Endothelial cell of umbilical vein (primary cell): ENCODE data around the gene CEP44. TPM values are rescaled to one million over a fixed set of nuclear protein-coding genes. Genes with fewer than 3 reads are reported as not detected.

ENCODE experiments used
- BruUV-seq: library from RNA; stranded (reverse); fragments of 400-500 nt; replicated peaks from 2 replicates; lab custom pipeline; 2021; lab: Mats Ljungman, UMichigan
- CTCF ChIA-PET: fragments of 300-600, 350-600 bp; sonication (Branson Sonifier 250); formaldehyde crosslinking; loops from one replicate; lab custom pipeline; 2021; ENCODE audit warnings: antibody characterized with exemption, inconsistent platforms; lab: Charles Lee
- POLR2A ChIA-PET: fragments of 300-600, 350-600 bp; sonication (Branson Sonifier 250); formaldehyde crosslinking; loops from one replicate; lab custom pipeline; 2021; ENCODE audit warnings: antibody characterized with exemption, inconsistent platforms; lab: Charles Lee
- DNase-seq: peaks from one replicate; pipeline ENCODE4 v3.0.0-alpha.2; 2011; ENCODE audit warnings: low read depth, low spot score
- FAIRE-seq: peaks from 2 replicates; lab custom pipeline; 2011; peaks lifted over from hg19 to GRCh38; lab: Jason Lieb, UNC
- H2AFZ ChIP-seq: 2 replicates; pipeline ENCODE4 v1.6.0; 2012; ENCODE audit warnings: low read depth, low read length, control low read depth, inconsistent platforms
- H3K27ac ChIP-seq: 2 replicates; pipeline ENCODE4 v1.5.1; 2011; ENCODE audit warnings: low read depth, mild to moderate bottlenecking, control low read depth, low read length, moderate library complexity; ENCODE audit not compliant: insufficient read depth
- H3K27me3 ChIP-seq, 2 experiments: 2 replicates each; pipeline versions ENCODE4 v1.6.0 to v1.6.1; 2011; ENCODE audit warnings: low read length in 2 of 2, mixed read lengths in 1 of 2; ENCODE audit not compliant: control insufficient read depth in 2 of 2, insufficient read depth in 2 of 2
- H3K36me3 ChIP-seq, 2 experiments: 2 replicates in 1 of 2; 3 replicates in 1 of 2; pipeline ENCODE4 v1.5.1; 2011; ENCODE audit warnings: low read length in 2 of 2, mild to moderate bottlenecking in 1 of 2, moderate library complexity in 1 of 2; ENCODE audit not compliant: control insufficient read depth in 2 of 2, insufficient read depth in 2 of 2; ENCODE audit errors: extremely low read depth in 1 of 2
- H3K4me1 ChIP-seq: 3 replicates; pipeline ENCODE4 v1.5.1; 2011; ENCODE audit warnings: mild to moderate bottlenecking, low read length; ENCODE audit not compliant: control insufficient read depth, insufficient read depth; ENCODE audit errors: extremely low read depth
- H3K4me2 ChIP-seq: 2 replicates; pipeline ENCODE4 v1.6.1; 2011; ENCODE audit warnings: low read length, control low read depth, mixed read lengths; ENCODE audit not compliant: insufficient read depth
- H3K4me3 ChIP-seq, 3 experiments: fragments of 200-600 bp in 1 of 3; sonication (generic), shearing (Covaris generic) in 1 of 3; replicated peaks in 1 of 3; 2 replicates each; pipeline ENCODE4 v1.5.1; 2011 to 2016; ENCODE audit warnings: control low read depth in 3 of 3, low read length in 3 of 3, mild to moderate bottlenecking in 2 of 3, inconsistent platforms in 1 of 3, low read depth in 1 of 3, moderate library complexity in 1 of 3; ENCODE audit not compliant: insufficient read depth in 1 of 3
- H3K79me2 ChIP-seq: 2 replicates; pipeline ENCODE4 v1.6.0; 2012; ENCODE audit warnings: low read length, inconsistent platforms; ENCODE audit not compliant: control insufficient read depth, insufficient read depth
- H3K9ac ChIP-seq: replicated peaks from 2 replicates; pipeline ENCODE3; 2011; ENCODE audit warnings: low read length, control low read depth; ENCODE audit not compliant: insufficient read depth; ENCODE audit errors: extremely low read depth
- H3K9me1 ChIP-seq: replicated peaks from 3 replicates; pipeline ENCODE4 v1.6.0; 2011; ENCODE audit warnings: mild to moderate bottlenecking, low read length; ENCODE audit not compliant: control insufficient read depth, insufficient read depth; ENCODE audit errors: extremely low read depth
- H3K9me3 ChIP-seq: replicated peaks from 2 replicates; pipeline ENCODE4 v1.5.1; 2012; ENCODE audit warnings: low read length, inconsistent platforms; ENCODE audit not compliant: control insufficient read depth, insufficient read depth
- H4K20me1 ChIP-seq: replicated peaks from 2 replicates; pipeline ENCODE3; 2011; ENCODE audit warnings: mild to moderate bottlenecking, low read length; ENCODE audit not compliant: control insufficient read depth, insufficient read depth; ENCODE audit errors: extremely low read depth
- CTCF ChIP-seq, 2 donors: IDR thresholded peaks; 1 replicate in 1 of 2; 2 replicates in 1 of 2; pipeline ENCODE4 v1.5.1; 2011; ENCODE audit warnings: low read length in 2 of 2, mild to moderate bottlenecking in 2 of 2, moderate library complexity in 2 of 2, control low read depth in 1 of 2, inconsistent platforms in 1 of 2, low read depth in 1 of 2; ENCODE audit not compliant: insufficient read depth in 1 of 2; ENCODE audit errors: extremely low read depth in 1 of 2
- EZH2 ChIP-seq: IDR thresholded peaks from 2 replicates; pipeline ENCODE4 v1.6.1; 2012; ENCODE audit warnings: borderline replicate concordance, low read depth, mild to moderate bottlenecking, moderate library complexity, low read length, inconsistent platforms; ENCODE audit not compliant: severe bottlenecking
- FOS ChIP-seq: IDR thresholded peaks from 2 replicates; pipeline ENCODE4 v1.6.1; 2011; ENCODE audit warnings: mild to moderate bottlenecking, low read length, moderate library complexity, borderline replicate concordance; ENCODE audit not compliant: insufficient read depth
- GATA2 ChIP-seq: IDR thresholded peaks from 2 replicates; pipeline ENCODE4 v1.7.0; 2011; ENCODE audit warnings: low read depth, mild to moderate bottlenecking, moderate library complexity, mixed read lengths, low read length; ENCODE audit not compliant: insufficient read length, insufficient read depth
- JUN ChIP-seq: IDR thresholded peaks from 2 replicates; pipeline ENCODE4 v1.6.1; 2011; ENCODE audit warnings: borderline replicate concordance, low read depth; ENCODE audit not compliant: insufficient read length, insufficient read depth
- MAX ChIP-seq: IDR thresholded peaks from 2 replicates; pipeline ENCODE4 v1.6.1; 2011; ENCODE audit not compliant: insufficient read depth, insufficient read length
- MYC ChIP-seq: IDR thresholded peaks from one replicate; pipeline ENCODE4 v1.6.1; 2011; ENCODE audit warnings: mild to moderate bottlenecking, low read depth, low read length
- POLR2A ChIP-seq: IDR thresholded peaks from 2 replicates; pipeline ENCODE4 v1.6.1; 2012; ENCODE audit warnings: low read depth, mild to moderate bottlenecking, control low read depth, low read length
- POLR2AphosphoS5 ChIP-seq: IDR thresholded peaks from 2 replicates; pipeline ENCODE4 v1.6.1; 2012; ENCODE audit warnings: low read depth, mild to moderate bottlenecking, control low read depth, low read length, moderate library complexity; ENCODE audit not compliant: insufficient read depth
- dilution Hi-C: fragments of 300-500 bp; cut with MboI; formaldehyde crosslinking; loops from one replicate; pipeline ENCODE4 v1.15.0; 2019; ENCODE audit warnings: low sequenced_read_pairs; ENCODE audit not compliant: extremely low pct_ligation_motif_present
- intact Hi-C: fragments of 100-400 bp; cut with micrococcal nuclease; formaldehyde crosslinking; loops from one replicate; pipeline ENCODE4 v1.10.0; 2022
- polyA plus RNA-seq, 4 experiments: library from polyadenylated mRNA; depleted of rRNA in 3 of 4; stranded (reverse) in 3 of 4; unstranded in 1 of 4; fragments of >200 nt; gene quantifications; 2 replicates each; pipeline versions ENCODE4 v1.2.1 to v1.2.3, GENCODE V29; 2011 to 2012; ENCODE audit warnings: missing spikeins in 1 of 4
- total RNA-seq: library from RNA; stranded (reverse); gene quantifications from 2 replicates; pipeline ENCODE4 v1.2.3, GENCODE V29; 2021

CEP44 gene
- total and polyA plus RNA-seq, 2 donors (not counting 3 experiments of a cell fraction or from before 2014, with no cell fraction given): 2.0 to 13.0 TPM

- Histone ChIP-seq H3K4me1 (no peaks in the 10 kb centered on the region), H2AFZ (no peak overlapping the region), H3K36me3 (no peaks in the 10 kb centered on the region), H3K4me3 (no peak overlapping the region), H3K27ac (no peak overlapping the region), H4K20me1 (no peaks in the 10 kb centered on the region), H3K9ac (no peak overlapping the region), H3K27me3 (no peaks in the 10 kb centered on the region), H3K9me3 (no peaks in the 10 kb centered on the region), H3K9me1 (no peaks in the 10 kb centered on the region), H3K79me2 (no peaks in the 10 kb centered on the region), H3K4me2 (no peak overlapping the region)
- CTCF ChIA-PET: no interaction called here
- no peak for DNase-seq
- no TSS peak for BruUV-seq
- dilution Hi-C loops: no loop called here
- FAIRE-seq: no peak
- TF ChIP-seq JUN (no peak), MAX (no peak), CTCF (IDR thresholded peaks at IDR 0.05; ENCODE audit: extremely low read depth in 1 of 2, insufficient read depth in 1 of 2, low read depth in 1 of 2, low read length in 2 of 2) (no peak), MYC (no peak)
- POLR2A ChIA-PET: no interaction called here
- intact Hi-C loops: no loop called here
Observed at GRCh38 chr4:174245714-174246113, 38.0 kb upstream of the CEP44 start.

GRCh38 chr4:174248407-174248806 lies 35.3 kb upstream of the CEP44 start:
- BruUV-seq: no TSS peak
- H3K4me1 ChIP-seq: no peaks in the 10 kb centered on the region
- no peaks in the 10 kb centered on the region for H3K79me2 ChIP-seq
- no peak for DNase-seq
- no peak overlapping the region for H2AFZ ChIP-seq
- H4K20me1 ChIP-seq: no peaks in the 10 kb centered on the region
- no peaks in the 10 kb centered on the region for H3K27me3 ChIP-seq
- H3K9me3 ChIP-seq: no peaks in the 10 kb centered on the region
- intact Hi-C loops: no loop called here
- TF ChIP-seq CTCF (IDR thresholded peaks at IDR 0.05; ENCODE audit: extremely low read depth in 1 of 2, insufficient read depth in 1 of 2, low read depth in 1 of 2, low read length in 2 of 2) (no peak), POLR2AphosphoS5 (no peak), EZH2 (no peak), POLR2A (no peak), MYC (no peak), JUN (no peak), GATA2 (no peak), FOS (no peak), MAX (no peak)
- H3K4me2 ChIP-seq: no peak overlapping the region
- dilution Hi-C loops: no loop called here
- no peaks in the 10 kb centered on the region for H3K36me3 ChIP-seq
- POLR2A ChIA-PET: no interaction called here
- H3K27ac ChIP-seq: no peak overlapping the region
- CTCF ChIA-PET: no interaction called here
- no peak overlapping the region for H3K4me3 ChIP-seq
- H3K9ac ChIP-seq: no peak overlapping the region
- no peaks in the 10 kb centered on the region for H3K9me1 ChIP-seq
- no peak for FAIRE-seq
